B cell (primary cell): Measurements from ENCODE around the gene PRRC1. TPM values are rescaled to one million over a fixed set of nuclear protein-coding genes. Genes with fewer than 3 reads are reported as not detected.
"Not testable (repeated sequence)": the region's sequence is repeated elsewhere in the genome, so short reads cannot be mapped to it uniquely, and the experiment has no call there.

Experiments
- ATAC-seq: fragments of 200-7000 bp; cut with Tn5 transposase; one replicate; pipeline ENCODE4 v1.10.0; 2021; ENCODE audit warnings: low read depth, mild to moderate bottlenecking, moderate number of reproducible peaks, moderate library complexity
- CTCF ChIA-PET: fragments of 350-600 bp; sonication (Branson Sonifier 250); formaldehyde crosslinking; loops from one replicate; lab custom pipeline; 2021; ENCODE audit warnings: antibody characterized with exemption, inconsistent platforms; lab: Charles Lee
- POLR2A ChIA-PET: fragments of 350-600 bp; sonication (Branson Sonifier 250); formaldehyde crosslinking; loops from one replicate; lab custom pipeline; 2021; ENCODE audit warnings: antibody characterized with exemption; lab: Charles Lee
- DNase-seq: peaks from one replicate; pipeline ENCODE4 v3.0.0; 2013
- H2AFZ ChIP-seq: 2 replicates; pipeline ENCODE4 v1.6.1; 2012; ENCODE audit warnings: mild to moderate bottlenecking, low read depth, low read length; ENCODE audit not compliant: insufficient read depth, poor library complexity, severe bottlenecking
- H3K27ac ChIP-seq, 2 donors: 1 replicate in 1 of 2; 2 replicates in 1 of 2; pipeline ENCODE4 v1.5.1; 2012 to 2013; ENCODE audit warnings: low read length in 2 of 2, mild to moderate bottlenecking in 2 of 2, moderate library complexity in 1 of 2
- H3K27me3 ChIP-seq, 4 experiments: fragments of 200-600 bp in 1 of 4; sonication (generic) in 1 of 4; replicated peaks in 1 of 4; 1 replicate in 2 of 4; 2 replicates in 2 of 4; pipeline versions ENCODE4 v1.6.1 to v1.7.0; 2013 to 2016; ENCODE audit warnings: low read length in 3 of 4, mild to moderate bottlenecking in 2 of 4, mixed read lengths in 1 of 4, moderate library complexity in 1 of 4; ENCODE audit not compliant: insufficient read depth in 4 of 4, control insufficient read depth in 3 of 4; ENCODE audit errors: control extremely low read depth in 1 of 4
- H3K36me3 ChIP-seq, 2 experiments: replicated peaks in 1 of 2; 1 replicate in 1 of 2; 2 replicates in 1 of 2; pipeline versions ENCODE4 v1.6.1 to v1.7.1; 2013; ENCODE audit warnings: low read length in 1 of 2; ENCODE audit not compliant: insufficient read depth in 2 of 2, control insufficient read depth in 1 of 2; ENCODE audit errors: control extremely low read depth in 1 of 2, extremely low read depth in 1 of 2
- H3K4me1 ChIP-seq, 2 donors: fragments of 200-600 bp in 1 of 2; sonication (generic) in 1 of 2; 1 replicate in 1 of 2; 2 replicates in 1 of 2; pipeline versions ENCODE4 v1.5.1 to v1.6.1; 2013 to 2017; ENCODE audit warnings: low read length in 2 of 2; ENCODE audit not compliant: control insufficient read depth in 2 of 2, insufficient read depth in 2 of 2
- H3K4me2 ChIP-seq: replicated peaks from 2 replicates; pipeline ENCODE3; 2012; ENCODE audit warnings: mild to moderate bottlenecking, low read depth, low read length; ENCODE audit not compliant: poor library complexity, severe bottlenecking
- H3K4me3 ChIP-seq, 5 experiments: fragments of 200-600 bp in 1 of 5; sonication (generic) in 1 of 5; 1 replicate in 3 of 5; 2 replicates in 2 of 5; pipeline versions ENCODE4 v1.5.1 to v1.7.0; 2011 to 2016; ENCODE audit warnings: low read length in 4 of 5, mild to moderate bottlenecking in 4 of 5, low read depth in 2 of 5, control low read depth in 1 of 5, moderate library complexity in 1 of 5; ENCODE audit not compliant: insufficient read depth in 1 of 5; ENCODE audit errors: control extremely low read depth in 1 of 5, extremely low read depth in 1 of 5
- H3K79me2 ChIP-seq: fragments of 200-600 bp; sonication (generic); one replicate; pipeline ENCODE4 v1.6.0; 2016; ENCODE audit warnings: low read length; ENCODE audit not compliant: control insufficient read depth, insufficient read depth
- H3K9ac ChIP-seq: fragments of 200-600 bp; sonication (generic); 2 replicates; pipeline ENCODE4 v1.6.1; 2017; ENCODE audit warnings: mild to moderate bottlenecking, low read length, moderate library complexity
- H3K9me3 ChIP-seq, 3 donors: one replicate each; pipeline versions ENCODE4 v1.6.1 to v1.7.1; 2013; ENCODE audit warnings: low read length in 2 of 3; ENCODE audit not compliant: control insufficient read depth in 2 of 3, insufficient read depth in 1 of 3; ENCODE audit errors: control extremely low read depth in 1 of 3
- H4K20me1 ChIP-seq: 2 replicates; pipeline ENCODE4 v1.6.0; 2012; ENCODE audit warnings: mild to moderate bottlenecking, low read length; ENCODE audit not compliant: insufficient read depth, control insufficient read depth, poor library complexity, severe bottlenecking
- H3K27ac Mint-ChIP-seq: one replicate; pipeline ENCODE4 v1.8.0; 2021; ENCODE audit warnings: mixed read lengths
- H3K27me3 Mint-ChIP-seq: one replicate; pipeline ENCODE4 v1.8.0; 2021; ENCODE audit warnings: mixed read lengths
- H3K4me1 Mint-ChIP-seq: one replicate; pipeline ENCODE4 v1.8.0; 2021; ENCODE audit warnings: mixed read lengths
- H3K4me3 Mint-ChIP-seq: one replicate; pipeline ENCODE4 v1.8.0; 2021; ENCODE audit warnings: mixed read lengths
- H3K9me3 Mint-ChIP-seq: one replicate; pipeline ENCODE4 v1.8.0; 2022; ENCODE audit warnings: mixed read lengths; ENCODE audit not compliant: insufficient read depth
- EZH2 ChIP-seq: IDR thresholded peaks from 2 replicates; pipeline ENCODE4 v1.6.1; 2012; ENCODE audit warnings: borderline replicate concordance, low read depth, mild to moderate bottlenecking, moderate library complexity, low read length; ENCODE audit not compliant: insufficient read depth, poor library complexity, severe bottlenecking
- WGBS: methylation state at CpG from one replicate; pipeline ENCODE4 v1.1.5; 2013; ENCODE audit warnings: missing lambda C conversion rate; ENCODE audit not compliant: insufficient coverage; 5-methylcytosine and 5-hydroxymethylcytosine counted together
- intact Hi-C: fragments of 100-400 bp; cut with micrococcal nuclease; formaldehyde crosslinking; loops from one replicate; pipeline ENCODE4 v1.10.0; 2022
- polyA plus RNA-seq: library from polyadenylated mRNA; depleted of rRNA; stranded (reverse); fragments of >200 nt; gene quantifications from 2 replicates; pipeline ENCODE4 v1.2.3, GENCODE V29; 2012
- total RNA-seq, 2 donors: library from RNA; stranded (reverse); fragments of 120-200 nt in 1 of 2; gene quantifications; 1 replicate in 1 of 2; 2 replicates in 1 of 2; pipeline versions ENCODE4 v1.2.3 to v1.2.4, GENCODE V29; 2013 to 2022
- TF ChIP-seq, protein P1 (sequence below): fragments of 200-600 bp; IDR thresholded peaks from one replicate; pipeline ENCODE4 v1.8.0; 2022; ENCODE audit warnings: antibody characterized with exemption, mild to moderate bottlenecking

PRRC1 gene
- total and polyA plus RNA-seq, 2 donors (not counting 1 experiment from before 2014, with no cell fraction given), result 9.7 to 35.5 TPM

DNA sequence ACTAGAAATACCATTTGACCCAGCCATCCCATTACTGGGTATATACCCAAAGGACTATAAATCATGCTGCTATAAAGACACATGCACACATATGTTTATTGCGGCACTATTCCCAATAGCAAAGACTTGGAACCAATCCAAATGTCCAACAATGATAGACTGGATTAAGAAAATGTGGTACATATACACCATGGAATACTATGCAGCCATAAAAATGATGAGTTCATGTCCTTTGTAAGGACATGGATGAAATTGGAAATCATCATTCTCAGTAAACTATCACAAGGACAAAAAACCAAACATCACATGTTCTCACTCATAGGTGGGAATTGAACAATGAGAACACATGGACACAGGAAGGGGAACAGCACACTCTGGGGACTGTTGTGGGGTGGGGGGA is 27.8 kb downstream of the PRRC1 start:
- H3K27me3 Mint-ChIP-seq, H3K27me3 ChIP-seq, DNase-seq, CTCF ChIA-PET, H3K27ac ChIP-seq, H3K4me1 Mint-ChIP-seq, H3K9me3 Mint-ChIP-seq, H4K20me1 ChIP-seq, H3K36me3 ChIP-seq, H3K79me2 ChIP-seq, H3K9ac ChIP-seq, H2AFZ ChIP-seq, H3K27ac Mint-ChIP-seq, ATAC-seq, POLR2A ChIA-PET, H3K4me1 ChIP-seq, H3K4me2 ChIP-seq, H3K4me3 Mint-ChIP-seq, intact Hi-C loops, H3K4me3 ChIP-seq, H3K9me3 ChIP-seq: not testable (repeated sequence)
- WGBS, result no CpG with 5 or more reads among the region's 1 CpG

DNA sequence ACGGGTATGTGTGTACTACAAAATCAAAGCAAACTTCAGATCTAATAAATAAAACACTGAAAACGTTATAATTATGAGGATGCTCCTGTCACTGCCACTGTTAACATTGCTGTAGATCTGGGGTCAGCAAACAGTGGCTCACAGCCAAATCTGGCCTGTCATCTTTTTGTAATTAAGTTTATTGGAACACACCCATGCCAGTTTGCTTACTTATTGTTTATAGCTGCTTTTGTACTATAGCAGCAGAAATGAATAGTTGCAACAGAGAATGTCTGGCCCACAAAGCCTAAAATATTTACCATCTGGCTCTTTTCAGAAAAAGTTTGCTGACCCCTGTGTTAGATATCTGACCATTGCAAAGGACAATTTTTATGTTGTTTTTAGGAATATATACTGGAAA is 32.1 kb downstream of the PRRC1 start:
- TF ChIP-seq, protein P1, sequence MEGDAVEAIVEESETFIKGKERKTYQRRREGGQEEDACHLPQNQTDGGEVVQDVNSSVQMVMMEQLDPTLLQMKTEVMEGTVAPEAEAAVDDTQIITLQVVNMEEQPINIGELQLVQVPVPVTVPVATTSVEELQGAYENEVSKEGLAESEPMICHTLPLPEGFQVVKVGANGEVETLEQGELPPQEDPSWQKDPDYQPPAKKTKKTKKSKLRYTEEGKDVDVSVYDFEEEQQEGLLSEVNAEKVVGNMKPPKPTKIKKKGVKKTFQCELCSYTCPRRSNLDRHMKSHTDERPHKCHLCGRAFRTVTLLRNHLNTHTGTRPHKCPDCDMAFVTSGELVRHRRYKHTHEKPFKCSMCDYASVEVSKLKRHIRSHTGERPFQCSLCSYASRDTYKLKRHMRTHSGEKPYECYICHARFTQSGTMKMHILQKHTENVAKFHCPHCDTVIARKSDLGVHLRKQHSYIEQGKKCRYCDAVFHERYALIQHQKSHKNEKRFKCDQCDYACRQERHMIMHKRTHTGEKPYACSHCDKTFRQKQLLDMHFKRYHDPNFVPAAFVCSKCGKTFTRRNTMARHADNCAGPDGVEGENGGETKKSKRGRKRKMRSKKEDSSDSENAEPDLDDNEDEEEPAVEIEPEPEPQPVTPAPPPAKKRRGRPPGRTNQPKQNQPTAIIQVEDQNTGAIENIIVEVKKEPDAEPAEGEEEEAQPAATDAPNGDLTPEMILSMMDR, result no peak
- TF ChIP-seq EZH2, result no peak
- Histone ChIP-seq H2AFZ (no peak overlapping the region), H3K9me3 (peaks cover 0 to under 1% (median 0%) of the 10 kb centered on the region in 3 donors), H3K4me3 (no peak overlapping the region), H3K4me2 (no peak overlapping the region), H3K36me3 (peaks cover 7 to 29% of the 10 kb centered on the region in 2 experiments), H4K20me1 (no peaks in the 10 kb centered on the region), H3K4me1 (no peaks in the 10 kb centered on the region), H3K79me2 (no peaks in the 10 kb centered on the region), H3K9ac (no peak overlapping the region), H3K27ac (no peak overlapping the region), H3K27me3 (no peaks in the 10 kb centered on the region)
- H3K27me3 Mint-ChIP-seq, result no peaks in the 10 kb centered on the region
- intact Hi-C loops, result no loop called here
- H3K4me1 Mint-ChIP-seq, result no peaks in the 10 kb centered on the region
- DNase-seq (no peak), ATAC-seq (no peak)
- no peak overlapping the region for H3K27ac Mint-ChIP-seq
- no peaks in the 10 kb centered on the region for H3K9me3 Mint-ChIP-seq
- ChIA-PET CTCF (no interaction called here), POLR2A (no interaction called here)
- no CpG with 5 or more reads among the region's 2 CpGs for WGBS
- H3K4me3 Mint-ChIP-seq, result no peak overlapping the region
